IMR-90 (cell line): Measurements from ENCODE around the gene PPFIBP2. TPM values are rescaled to one million over a fixed set of nuclear protein-coding genes. Genes with fewer than 3 reads are reported as not detected.

ENCODE experiments used
- ATAC-seq: fragments of 200-7000 bp; cut with Tn5 transposase; 2 replicates; pipeline ENCODE4 v1.9.1; 2020; ENCODE audit warnings: low read depth, mild to moderate bottlenecking, moderate library complexity
- BruUV-seq: library from RNA; stranded (reverse); fragments of 400-500 nt; replicated peaks from 2 replicates; lab custom pipeline; 2021; lab: Mats Ljungman, UMichigan
- CTCF ChIA-PET: fragments of 300-600 bp; formaldehyde crosslinking; extraction: SDS; loops from one replicate; lab custom pipeline; 2021; ENCODE audit warnings: antibody characterized with exemption; lab: Yijun Ruan, JAX
- POLR2A ChIA-PET: fragments of 300-600 bp; sonication (Branson Sonifier 250); formaldehyde crosslinking; loops from one replicate; lab custom pipeline; 2022; ENCODE audit warnings: antibody characterized with exemption; ENCODE audit not compliant: unreplicated experiment; lab: Charles Lee
- DNase-seq: peaks from one replicate; pipeline ENCODE4 v3.0.0; 2013
- H2AFZ ChIP-seq: replicated peaks from 2 replicates; pipeline ENCODE3; 2013; ENCODE audit warnings: low read length, mild to moderate bottlenecking; ENCODE audit not compliant: poor library complexity
- H2AK5ac ChIP-seq: 2 replicates; pipeline ENCODE4 v1.6.1; 2013; ENCODE audit warnings: low read depth, low read length, inconsistent platforms
- H2AK9ac ChIP-seq: replicated peaks from 2 replicates; pipeline ENCODE3; 2013; ENCODE audit warnings: mild to moderate bottlenecking, low read depth, low read length, moderate library complexity; ENCODE audit not compliant: poor library complexity
- H2BK120ac ChIP-seq: 2 replicates; pipeline ENCODE4 v1.6.1; 2013; ENCODE audit warnings: low read depth, low read length, inconsistent platforms
- H2BK15ac ChIP-seq: 3 replicates; pipeline ENCODE4 v1.6.1; 2013; ENCODE audit warnings: low read depth, low read length, inconsistent platforms
- H2BK20ac ChIP-seq: 2 replicates; pipeline ENCODE4 v1.6.1; 2013; ENCODE audit warnings: low read depth, mild to moderate bottlenecking, inconsistent platforms, low read length, moderate library complexity
- H2BK5ac ChIP-seq: 2 replicates; pipeline ENCODE4 v1.6.1; 2013; ENCODE audit warnings: mild to moderate bottlenecking, low read depth, low read length, inconsistent platforms; ENCODE audit not compliant: poor library complexity, severe bottlenecking
- H3K14ac ChIP-seq: replicated peaks from 2 replicates; pipeline ENCODE4 v1.6.1; 2013; ENCODE audit warnings: low read depth, low read length, inconsistent platforms
- H3K18ac ChIP-seq: 2 replicates; pipeline ENCODE4 v1.6.1; 2013; ENCODE audit warnings: low read depth, low read length, control low read depth
- H3K23ac ChIP-seq: 2 replicates; pipeline ENCODE4 v1.6.1; 2013; ENCODE audit warnings: low read depth, low read length, inconsistent platforms
- H3K27ac ChIP-seq: 2 replicates; pipeline ENCODE4 v1.5.1; 2013; ENCODE audit warnings: mild to moderate bottlenecking, control low read depth, low read length; ENCODE audit not compliant: insufficient read depth
- H3K27me3 ChIP-seq: 2 replicates; pipeline ENCODE4 v1.6.1; 2013; ENCODE audit warnings: low read length; ENCODE audit not compliant: control insufficient read depth, insufficient read depth
- H3K36me3 ChIP-seq: 2 replicates; pipeline ENCODE4 v1.6.1; 2013; ENCODE audit warnings: low read length, mixed read lengths; ENCODE audit not compliant: control insufficient read depth, insufficient read depth
- H3K4ac ChIP-seq: 2 replicates; pipeline ENCODE4 v1.6.1; 2013; ENCODE audit warnings: low read depth, low read length, inconsistent platforms
- H3K4me1 ChIP-seq: 2 replicates; pipeline ENCODE4 v1.6.1; 2013; ENCODE audit warnings: low read length, mixed read lengths; ENCODE audit not compliant: control insufficient read depth, insufficient read depth
- H3K4me2 ChIP-seq: 2 replicates; pipeline ENCODE4 v1.6.1; 2013; ENCODE audit warnings: low read depth, mild to moderate bottlenecking, control low read depth, low read length, moderate library complexity
- H3K4me3 ChIP-seq: 2 replicates; pipeline ENCODE4 v1.5.1; 2013; ENCODE audit warnings: low read depth, mild to moderate bottlenecking, control low read depth, low read length, moderate library complexity; ENCODE audit not compliant: insufficient read depth
- H3K56ac ChIP-seq: 2 replicates; pipeline ENCODE4 v1.6.1; 2013; ENCODE audit warnings: low read length, inconsistent platforms; ENCODE audit not compliant: insufficient read depth; ENCODE audit errors: extremely low read depth
- H3K79me1 ChIP-seq, 2 experiments: 2 replicates each; pipeline ENCODE4 v1.6.1; 2013; ENCODE audit warnings: low read length in 2 of 2, inconsistent platforms in 1 of 2, low read depth in 1 of 2
- H3K9ac ChIP-seq: 2 replicates; pipeline ENCODE4 v1.6.1; 2013; ENCODE audit warnings: low read depth, low read length, control low read depth
- H3K9me1 ChIP-seq: 2 replicates; pipeline ENCODE4 v1.6.1; 2013; ENCODE audit warnings: low read length, inconsistent platforms; ENCODE audit not compliant: insufficient read depth
- H3K9me3 ChIP-seq: 2 replicates; pipeline ENCODE4 v1.6.1; 2013; ENCODE audit warnings: low read length; ENCODE audit not compliant: control insufficient read depth, insufficient read depth
- H4K20me1 ChIP-seq: 2 replicates; pipeline ENCODE4 v1.6.1; 2013; ENCODE audit warnings: low read length, inconsistent platforms; ENCODE audit not compliant: insufficient read depth
- H4K5ac ChIP-seq: 2 replicates; pipeline ENCODE4 v1.6.1; 2013; ENCODE audit warnings: mild to moderate bottlenecking, low read depth, low read length, control low read depth
- H4K8ac ChIP-seq, 2 experiments: 2 replicates each; pipeline ENCODE4 v1.6.1; 2013; ENCODE audit warnings: low read depth in 2 of 2, low read length in 2 of 2, control low read depth in 1 of 2, inconsistent platforms in 1 of 2
- H4K91ac ChIP-seq: 2 replicates; pipeline ENCODE4 v1.6.1; 2013; ENCODE audit warnings: low read depth, low read length, inconsistent platforms; ENCODE audit not compliant: insufficient read depth
- CHD1 ChIP-seq: IDR thresholded peaks from 2 replicates; pipeline ENCODE4 v1.6.1; 2012; ENCODE audit warnings: low read depth, low read length, improper control_type of control experiment
- CTCF ChIP-seq: conservative IDR thresholded peaks from 2 replicates; pipeline ENCODE4 v1.5.1; 2012; ENCODE audit warnings: mild to moderate bottlenecking, low read depth, low read length, improper control_type of control experiment
- FOS ChIP-seq: fragments of 150-350 bp; IDR thresholded peaks from 2 replicates; pipeline ENCODE4 v1.6.1; 2016; ENCODE audit warnings: low read depth, low read length
- MAFK ChIP-seq: IDR thresholded peaks from 2 replicates; pipeline ENCODE4 v1.6.1; 2012; ENCODE audit warnings: low read depth, low read length, improper control_type of control experiment
- NFE2L2 ChIP-seq: fragments of 150-350 bp; IDR thresholded peaks from 2 replicates; pipeline ENCODE4 v1.6.1; 2016; ENCODE audit warnings: low read depth, mild to moderate bottlenecking, low read length
- POLR2A ChIP-seq: IDR thresholded peaks from 2 replicates; pipeline ENCODE4 v1.6.1; 2012; ENCODE audit warnings: mild to moderate bottlenecking, low read depth, low read length
- RAD21 ChIP-seq: IDR thresholded peaks from 2 replicates; pipeline ENCODE4 v1.6.1; 2012; ENCODE audit warnings: low read length, improper control_type of control experiment
- RCOR1 ChIP-seq: IDR thresholded peaks from 2 replicates; pipeline ENCODE4 v1.6.1; 2012; ENCODE audit warnings: mild to moderate bottlenecking, low read length, improper control_type of control experiment; ENCODE audit not compliant: insufficient replicate concordance
- RFX5 ChIP-seq: IDR thresholded peaks from 2 replicates; pipeline ENCODE4 v1.8.0; 2012; ENCODE audit warnings: low read depth, mild to moderate bottlenecking, low read length, moderate library complexity
- WGBS, 2 experiments: methylation state at CpG; one replicate each; pipeline versions ENCODE4 v1.1.5 to v1.1.7; 2013; ENCODE audit warnings: missing lambda C conversion rate in 2 of 2; ENCODE audit not compliant: insufficient read length in 1 of 2; ENCODE audit errors: extremely low coverage in 2 of 2; 5-methylcytosine and 5-hydroxymethylcytosine counted together
- dilution Hi-C: fragments of 300-500 bp; cut with HindIII; formaldehyde crosslinking; loops from one replicate; pipeline ENCODE4 v1.14.3; 2018; ENCODE audit warnings: low sequenced_read_pairs; ENCODE audit not compliant: unreplicated experiment
- in situ Hi-C: fragments of 300-500 bp; cut with MboI; formaldehyde crosslinking; loops from 3 replicates; pipeline ENCODE4 v1.14.3; 2019; ENCODE audit warnings: low sequenced_read_pairs, inconsistent platforms, mixed read lengths
- intact Hi-C: fragments of 100-400 bp; cut with micrococcal nuclease; formaldehyde crosslinking; loops from 2 replicates; pipeline ENCODE4 v1.10.0; 2022
- polyA plus RNA-seq, 3 experiments: library from polyadenylated mRNA; depleted of rRNA; stranded (reverse); fragments of >200 nt; gene quantifications; 2 replicates each; pipeline ENCODE4 v1.2.3, GENCODE V29; 2012; ENCODE audit warnings: low replicate concordance in 1 of 3
- total RNA-seq: library from RNA; depleted of rRNA; stranded (reverse); fragments of >200 nt; gene quantifications from 2 replicates; pipeline ENCODE4 v1.2.3, GENCODE V29; 2012

PPFIBP2 gene
- total and polyA plus RNA-seq, 2 of the 4 experiments (the other 2 are of a cell fraction), result 6.0 to 11.8 TPM

- intact Hi-C loops, result loop anchor here (1.0 to 5.0 kb wide), 5 partner anchors 59 to 415 kb away; no protein-coding TSS in a partner anchor
Observed at GRCh38 chr11:7512525-7513233, 1.1 kb upstream of the PPFIBP2 start.

More at GRCh38 chr11:7512525-7513233, 1.1 kb upstream of the PPFIBP2 start:
- BruUV-seq, result no TSS peak
- Histone ChIP-seq H2BK5ac (no peak overlapping the region), H3K9me1 (no peaks in the 10 kb centered on the region), H3K9me3 (no peaks in the 10 kb centered on the region), H3K56ac (no peak overlapping the region), H3K9ac (no peak overlapping the region), H3K27ac (no peak overlapping the region), H3K36me3 (no peaks in the 10 kb centered on the region), H2AK5ac (no peak overlapping the region), H2BK15ac (no peak overlapping the region), H4K8ac (peak overlapping the region in 1 of 2 experiments; percentile 23; a peak in 1 of 4 replicates), H4K91ac (no peak overlapping the region), H3K4me2 (peak overlapping the region; percentile 77; the same call in 1 of the 2 replicates), H2BK20ac (no peak overlapping the region), H2AFZ (peak overlapping the region; percentile 92), H4K20me1 (no peaks in the 10 kb centered on the region), H3K14ac (no peak overlapping the region), H3K4ac (no peak overlapping the region), H3K4me3 (peak overlapping the region; percentile 58), H3K4me1 (peaks cover 2% of the 10 kb centered on the region; the same call in 1 of the 2 replicates), H2BK120ac (no peak overlapping the region), H2AK9ac (no peak overlapping the region), H3K23ac (no peak overlapping the region), H4K5ac (no peak overlapping the region), H3K27me3 (peaks cover 27% of the 10 kb centered on the region), H3K79me1 (no peaks in the 10 kb centered on the region), H3K18ac (no peak overlapping the region)
- ATAC-seq (peak; percentile 5), DNase-seq (no peak)
- ChIA-PET CTCF (interaction anchor here (0.6 to 2.1 kb wide), 5 partner anchors 8 to 1170 kb away, joined by 3 to 6 read pairs (median 4); no protein-coding TSS in a partner anchor), POLR2A (no interaction called here)
- in situ Hi-C loops, result no loop called here
- TF ChIP-seq NFE2L2, result no peak
- no peak for TF ChIP-seq MAFK
- TF ChIP-seq POLR2A, result no peak
- no peak for TF ChIP-seq CTCF
- TF ChIP-seq RFX5, result no peak
- no peak for TF ChIP-seq FOS
- no peak for TF ChIP-seq RCOR1
- no peak for TF ChIP-seq CHD1
- TF ChIP-seq RAD21, result no peak
- WGBS, 2 experiments, result 22% methylated on average over 6 of the region's 18 CpGs; no CpG with 5 or more reads in 1 of the 2 experiments
- dilution Hi-C loops, result no loop called here
